Vagina (tissue), 2 donors: ENCODE results near the gene ADD1.

ENCODE experiments used
- CTCF ChIP-seq, 3 experiments: fragments of 450-650 bp in 2 of 3; fragments of 200-600 bp in 1 of 3; sonication (generic) in 1 of 3; IDR thresholded peaks; one replicate each; pipeline ENCODE4 v1.5.1; 2017 to 2019; ENCODE audit warnings: antibody characterized with exemption in 3 of 3, mild to moderate bottlenecking in 2 of 3, moderate library complexity in 2 of 3
- POLR2AphosphoS5 ChIP-seq, 2 donors: sonication (generic); formaldehyde crosslinking; IDR thresholded peaks; one replicate each; pipeline ENCODE4 v1.9.0; 2017; ENCODE audit warnings: antibody characterized with exemption in 2 of 2, mild to moderate bottlenecking in 2 of 2, low read depth in 1 of 2; ENCODE audit not compliant: insufficient read depth in 1 of 2

GRCh38 chr4:2871911-2872310 is 28.3 kb downstream of the ADD1 start:
- TF ChIP-seq CTCF (IDR thresholded peaks at IDR 0.05), result no peak
- no peak for TF ChIP-seq POLR2AphosphoS5 (IDR thresholded peaks at IDR 0.05; ENCODE audit: insufficient read depth in 1 of 2, low read depth in 1 of 2)
